ENCODE results near the gene KCNJ5.

- TF ChIP-seq USF2 (CRISPR knock-in tag; IDR thresholded peaks at IDR 0.05) (no peak), SMAD4 (CRISPR knock-in tag; IDR thresholded peaks at IDR 0.05) (no peak), CREB1 (CRISPR knock-in tag; IDR thresholded peaks at IDR 0.05) (no peak), MAX (CRISPR knock-in tag; IDR thresholded peaks at IDR 0.05) (no peak), SP1 (CRISPR knock-in tag; conservative IDR thresholded peaks at IDR 0.05) (no peak)
- TF ChIP-seq, protein P1, sequence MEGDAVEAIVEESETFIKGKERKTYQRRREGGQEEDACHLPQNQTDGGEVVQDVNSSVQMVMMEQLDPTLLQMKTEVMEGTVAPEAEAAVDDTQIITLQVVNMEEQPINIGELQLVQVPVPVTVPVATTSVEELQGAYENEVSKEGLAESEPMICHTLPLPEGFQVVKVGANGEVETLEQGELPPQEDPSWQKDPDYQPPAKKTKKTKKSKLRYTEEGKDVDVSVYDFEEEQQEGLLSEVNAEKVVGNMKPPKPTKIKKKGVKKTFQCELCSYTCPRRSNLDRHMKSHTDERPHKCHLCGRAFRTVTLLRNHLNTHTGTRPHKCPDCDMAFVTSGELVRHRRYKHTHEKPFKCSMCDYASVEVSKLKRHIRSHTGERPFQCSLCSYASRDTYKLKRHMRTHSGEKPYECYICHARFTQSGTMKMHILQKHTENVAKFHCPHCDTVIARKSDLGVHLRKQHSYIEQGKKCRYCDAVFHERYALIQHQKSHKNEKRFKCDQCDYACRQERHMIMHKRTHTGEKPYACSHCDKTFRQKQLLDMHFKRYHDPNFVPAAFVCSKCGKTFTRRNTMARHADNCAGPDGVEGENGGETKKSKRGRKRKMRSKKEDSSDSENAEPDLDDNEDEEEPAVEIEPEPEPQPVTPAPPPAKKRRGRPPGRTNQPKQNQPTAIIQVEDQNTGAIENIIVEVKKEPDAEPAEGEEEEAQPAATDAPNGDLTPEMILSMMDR (IDR thresholded peaks at IDR 0.05), result no peak
These were observed 46.3 kb downstream of the KCNJ5 start for GRCh38 chr11:128937480-128937879.

Measured in WTC11 (cell line).